LHCN-M2 (cell line): ENCODE data around the gene FOXP2. TPM values are rescaled to one million over a fixed set of nuclear protein-coding genes. Genes with fewer than 3 reads are reported as not detected.
"Not testable (repeated sequence)": the region's sequence is repeated elsewhere in the genome, so short reads cannot be mapped to it uniquely, and the experiment has no call there.

Experiments used
- DNase-seq: peaks from one replicate; pipeline ENCODE4 v3.0.0-alpha.2; 2012; ENCODE audit warnings: low read depth
- polyA plus RNA-seq: library from polyadenylated mRNA; unstranded; fragments of >200 nt; gene quantifications from one replicate; pipeline ENCODE4 v1.2.1, GENCODE V29; 2012; ENCODE audit warnings: missing spikeins
- total RNA-seq: library from RNA; depleted of rRNA; stranded (reverse); fragments of >200 nt; gene quantifications from 2 replicates; pipeline ENCODE4 v1.2.3, GENCODE V29; 2014; rRNA removed

The FOXP2 gene
- total RNA-seq, result 0.34 and 0.71 TPM in 2 replicates
- polyA plus RNA-seq, result 0.19 TPM

DNA sequence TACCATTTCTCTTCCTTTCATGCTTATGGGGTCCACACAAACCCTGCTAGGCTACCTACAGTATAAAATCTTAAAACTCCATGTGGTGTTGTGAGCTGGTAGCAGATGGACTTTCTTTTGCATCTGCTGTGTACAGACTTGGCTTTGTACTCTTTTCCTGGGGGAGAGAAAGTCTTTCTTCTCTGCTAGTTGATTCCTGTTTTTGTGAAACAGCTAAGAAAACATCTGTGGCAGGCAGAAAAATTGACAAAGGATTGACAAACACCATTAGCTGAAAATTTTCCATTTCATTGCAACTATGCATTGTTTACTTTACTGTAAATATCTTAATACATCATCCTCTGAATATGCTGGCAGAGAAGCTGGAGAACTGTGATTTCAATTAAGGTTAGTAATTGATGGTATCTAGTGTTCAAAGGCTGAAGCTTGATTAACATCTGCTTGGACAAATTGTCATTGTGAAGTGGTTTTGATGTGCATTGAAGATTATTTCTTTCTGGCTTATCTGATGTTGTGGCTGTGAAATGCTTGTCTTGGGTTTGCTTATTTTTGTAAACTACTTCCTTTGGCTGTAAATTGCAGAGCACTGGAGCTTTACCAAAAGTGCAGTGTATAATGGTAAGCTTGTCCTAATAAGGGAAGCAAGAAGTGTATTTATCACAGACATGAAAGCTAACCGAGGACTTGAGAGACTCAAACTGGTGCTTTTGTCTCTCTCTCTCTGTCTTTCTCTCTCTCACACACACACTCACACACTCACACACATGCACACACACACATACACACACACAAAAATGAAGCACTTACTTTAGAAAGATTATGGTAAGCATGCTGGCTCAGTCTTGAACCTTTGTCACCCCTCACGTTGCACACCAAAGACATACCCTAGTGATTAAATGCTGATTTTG is at the start of gene FOXP2:
Gene FOXP2, plus strand, starts transcription at position 660 of the 908 bp plus-strand sequence. CDS start 11,697 bp downstream, outside the sequence.
- peak; percentile 38 for DNase-seq

DNA sequence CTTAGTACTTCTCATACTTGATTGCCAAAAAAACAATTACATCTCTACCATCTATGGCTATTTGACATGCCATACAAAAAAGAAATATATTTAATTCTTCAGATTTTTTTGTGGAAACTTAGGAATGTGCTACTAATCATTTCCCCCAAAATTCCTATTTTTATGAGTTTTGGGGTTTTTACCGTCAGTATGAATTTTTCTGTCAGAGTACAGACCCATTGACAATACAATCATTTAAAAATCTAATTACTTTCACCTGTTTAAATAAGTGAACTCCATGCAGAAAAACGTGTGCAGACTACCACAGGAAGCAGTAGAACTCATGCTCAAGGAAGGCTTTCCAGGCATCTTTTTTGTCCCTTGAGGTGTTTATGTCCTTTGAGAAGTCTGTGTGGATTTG is 48.8 kb upstream of the FOXP2 start:
- no peak for DNase-seq

DNA sequence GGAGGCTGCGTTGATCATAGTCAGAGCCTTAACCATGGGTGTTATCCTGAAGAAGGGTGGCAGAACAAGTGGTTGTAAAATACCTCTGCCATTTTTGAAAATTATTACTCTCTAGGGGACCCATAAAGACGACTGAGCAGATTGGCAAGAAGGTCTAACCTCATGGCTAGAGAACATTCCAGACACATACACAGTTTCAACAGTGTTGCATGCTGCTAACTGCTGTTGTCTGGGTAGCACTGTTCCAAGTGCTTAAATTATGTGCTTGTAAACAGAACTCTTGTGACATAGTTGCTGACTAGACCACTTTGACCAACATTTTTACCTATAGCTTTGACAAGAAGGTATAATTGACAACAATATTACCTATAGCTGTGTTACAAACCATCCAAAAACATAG is 46.1 kb upstream of the FOXP2 start:
- DNase-seq, result no peak

DNA sequence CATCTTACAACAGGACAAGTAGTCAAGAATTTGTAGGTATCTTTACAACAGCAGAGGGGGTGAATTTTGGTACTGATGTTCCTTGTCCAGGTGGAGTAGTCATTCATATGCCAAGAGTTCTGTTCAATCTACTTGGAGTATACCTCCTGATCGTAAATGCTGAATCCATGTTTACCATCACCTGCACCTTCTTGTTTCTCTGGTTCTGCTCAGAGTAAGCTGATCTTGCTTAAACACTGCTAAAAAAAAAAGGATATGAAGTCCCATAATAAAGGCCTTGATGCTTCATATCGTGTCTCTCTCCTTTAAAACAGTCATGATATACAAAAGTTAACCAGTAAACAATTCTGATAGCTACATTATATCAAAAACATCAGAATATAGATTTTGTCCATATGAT is 45.3 kb upstream of the FOXP2 start:
- DNase-seq, result no peak

DNA sequence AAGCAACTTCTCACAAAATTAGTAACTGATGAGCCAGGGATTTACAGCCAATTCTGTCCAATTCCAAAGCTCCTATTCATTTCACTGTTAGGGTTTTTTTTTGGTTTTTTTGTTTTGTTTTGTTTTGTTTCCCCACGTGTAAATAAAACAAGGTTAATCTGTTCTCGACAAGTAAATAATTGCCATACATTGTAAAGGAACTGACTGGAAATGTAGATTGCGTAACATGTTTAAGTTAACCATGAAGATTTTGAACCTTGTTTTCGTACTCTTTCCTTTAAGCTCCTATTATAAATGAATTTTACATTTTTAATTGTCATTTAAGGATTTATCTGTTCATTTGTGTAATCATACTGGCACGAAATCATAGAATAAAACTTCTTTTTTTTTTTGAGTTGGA is 42.0 kb upstream of the FOXP2 start:
- DNase-seq, result no peak

DNA sequence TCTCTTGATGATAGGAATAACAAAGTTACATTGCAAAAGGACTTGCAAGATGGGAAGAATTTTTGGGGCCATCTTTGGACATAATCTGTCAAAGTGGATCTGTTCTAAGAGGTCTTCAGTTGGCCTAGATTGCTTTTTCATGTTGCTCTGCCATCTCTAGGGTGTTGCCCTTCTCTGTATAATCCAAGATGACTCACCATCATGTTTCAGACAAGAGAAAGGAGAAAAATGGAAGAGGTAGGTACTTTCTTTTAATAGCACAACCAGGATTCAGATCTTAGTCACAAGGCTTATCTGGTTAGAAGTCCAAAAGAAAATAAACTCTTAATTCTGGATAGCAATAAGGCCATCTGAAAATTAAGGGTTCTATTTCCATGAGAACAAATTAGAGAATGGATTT is 38.7 kb upstream of the FOXP2 start:
- DNase-seq, result peak; percentile 33

DNA sequence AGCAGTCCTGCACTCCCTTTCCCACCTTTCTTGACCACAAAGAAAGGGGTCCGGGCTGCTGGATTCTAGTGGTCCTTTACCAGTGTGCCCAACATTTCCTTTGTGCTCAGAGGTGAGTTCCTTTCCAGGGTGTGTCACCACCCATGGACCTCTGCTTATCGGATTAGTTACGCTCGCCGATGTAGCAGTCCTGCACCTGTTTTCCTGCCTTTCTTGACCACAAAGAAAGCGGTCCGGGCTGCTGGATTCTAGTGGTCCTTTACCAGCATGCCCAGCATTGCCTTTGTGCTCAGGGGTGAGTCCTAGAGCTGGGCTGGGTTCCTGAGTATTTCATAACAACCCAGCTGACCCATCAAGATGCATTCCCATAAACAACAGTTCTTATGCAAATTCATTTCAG is 30.7 kb upstream of the FOXP2 start:
- DNase-seq, result not testable (repeated sequence)

DNA sequence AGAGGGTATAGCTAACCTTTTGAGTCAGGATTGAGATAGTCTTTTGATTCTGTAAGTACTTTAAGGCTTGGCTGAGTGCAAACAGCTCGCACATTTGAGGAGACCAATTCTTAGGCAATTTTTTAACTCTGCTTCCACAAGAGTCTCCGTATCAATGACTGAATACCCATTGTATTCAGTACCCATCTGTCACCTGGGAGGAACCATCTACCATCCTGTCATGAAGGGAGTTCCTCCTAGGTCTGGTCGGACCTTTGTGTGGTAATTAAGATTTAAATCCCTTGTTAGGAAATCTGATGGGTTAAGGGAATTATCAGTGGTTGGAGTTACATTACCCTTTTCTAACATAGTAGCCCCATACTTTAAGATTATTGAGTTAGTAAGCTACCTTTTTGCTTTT is 30.3 kb upstream of the FOXP2 start:
- DNase-seq, result not testable (repeated sequence)

DNA sequence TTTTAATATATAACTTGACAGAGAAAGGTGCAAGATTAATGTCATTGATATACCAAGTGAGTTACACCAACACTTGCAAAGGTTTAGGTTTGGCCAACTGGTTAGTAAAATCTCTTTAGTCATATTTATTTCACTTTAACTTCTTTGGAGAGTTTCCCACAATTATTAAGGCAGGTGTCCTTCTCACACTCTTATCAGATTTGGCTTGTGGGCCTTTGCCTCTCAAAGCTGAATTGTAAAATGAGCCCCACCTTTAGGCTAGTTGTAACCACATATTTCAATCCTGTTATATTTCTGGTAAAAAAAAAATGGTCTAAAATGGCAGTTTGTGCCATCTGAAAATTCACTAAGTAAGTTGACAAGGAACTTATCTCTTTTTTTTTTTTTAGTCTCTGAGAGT is 26.6 kb upstream of the FOXP2 start:
- DNase-seq, result no peak

DNA sequence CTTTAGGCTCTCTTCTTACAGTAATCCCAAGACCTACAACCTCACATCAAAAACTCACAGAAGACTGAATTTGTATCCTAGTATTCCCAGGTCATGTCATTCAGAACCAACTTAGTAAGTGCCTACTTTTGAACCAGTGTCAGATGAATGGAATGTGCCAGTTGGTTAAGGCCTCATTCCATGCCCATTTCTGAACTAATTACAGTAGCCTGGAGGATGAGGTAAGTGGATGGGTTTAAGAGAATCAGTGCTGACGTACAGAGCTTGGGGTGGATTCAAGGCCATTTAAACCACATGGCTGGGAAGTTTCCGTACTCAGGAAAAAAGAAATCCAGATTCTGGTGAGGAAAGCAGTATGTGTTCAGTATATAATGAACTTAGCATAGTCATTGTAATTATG is 21.9 kb upstream of the FOXP2 start:
- peak; percentile 81 for DNase-seq

DNA sequence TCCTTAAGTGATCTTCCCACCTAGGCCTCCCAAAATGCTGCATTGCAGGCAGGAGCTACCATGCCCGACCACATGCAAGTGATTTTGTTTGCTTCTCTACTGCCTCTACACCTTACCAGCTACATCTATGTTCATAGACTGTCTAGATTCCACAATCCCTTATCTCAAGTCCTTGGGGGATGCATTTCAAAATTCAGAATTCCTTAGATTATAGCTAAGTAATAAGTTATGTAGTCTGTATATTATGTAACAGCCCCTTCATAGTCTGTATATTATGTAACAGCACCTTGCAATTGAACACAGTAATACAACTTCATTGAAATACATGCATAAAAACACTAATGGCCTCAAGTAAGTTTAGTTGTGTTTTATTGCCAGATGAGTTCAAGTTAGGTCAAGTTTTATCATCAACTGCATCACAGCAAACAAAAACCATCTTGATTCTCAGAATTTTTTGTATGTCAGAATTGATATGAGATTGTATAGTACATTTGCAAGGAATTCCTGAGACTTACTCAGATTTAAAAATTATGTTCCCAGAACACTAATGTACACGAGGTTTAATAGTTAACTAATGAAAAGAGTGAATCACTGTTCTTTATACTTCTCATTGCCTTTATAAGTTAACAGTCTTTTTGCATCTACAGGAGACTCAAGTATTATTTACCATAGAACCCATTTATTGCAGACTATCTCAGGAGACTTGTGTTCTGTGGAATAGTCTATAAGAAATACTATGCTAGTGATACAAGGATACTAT is 11.6 kb upstream of the FOXP2 start:
- DNase-seq, result no peak

DNA sequence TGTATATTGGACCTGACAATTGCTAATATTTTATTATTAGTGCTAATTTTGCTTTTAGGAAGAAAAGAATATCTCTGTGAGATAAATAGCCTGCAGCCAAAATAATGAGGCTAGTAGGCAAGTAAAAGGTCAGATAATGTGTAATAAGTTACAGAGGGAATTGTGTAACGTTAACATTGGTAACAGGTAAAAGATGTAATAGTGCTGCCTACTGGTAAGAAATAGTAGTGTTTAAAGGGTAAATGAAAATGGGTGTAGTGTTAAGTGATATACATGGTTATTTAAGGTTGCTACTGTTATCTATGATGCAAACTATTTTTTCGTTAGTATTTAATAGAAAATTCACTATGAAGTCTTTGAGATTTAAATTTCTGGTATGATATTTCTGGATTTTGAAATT is 9.2 kb upstream of the FOXP2 start:
- DNase-seq, result peak; percentile 32

DNA sequence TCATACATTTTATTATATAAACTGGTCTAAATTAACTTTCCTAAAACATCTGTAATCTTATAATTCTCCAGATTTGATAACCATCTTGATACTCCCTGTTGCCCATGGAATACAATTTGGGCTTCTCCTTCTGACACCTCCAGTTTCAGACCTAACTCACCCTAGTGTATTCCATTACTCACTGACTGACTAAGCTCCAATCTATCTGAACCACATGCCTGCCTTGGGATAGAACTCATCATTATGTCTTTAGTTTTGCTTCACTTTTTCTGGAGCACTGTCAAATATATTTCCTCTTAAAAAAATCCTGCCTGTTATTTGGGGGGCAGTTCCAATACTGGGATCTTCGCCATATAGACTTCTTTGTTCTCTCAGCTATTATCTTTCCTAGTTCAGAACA is 4.9 kb upstream of the FOXP2 start:
- peak; percentile 60 for DNase-seq

DNA sequence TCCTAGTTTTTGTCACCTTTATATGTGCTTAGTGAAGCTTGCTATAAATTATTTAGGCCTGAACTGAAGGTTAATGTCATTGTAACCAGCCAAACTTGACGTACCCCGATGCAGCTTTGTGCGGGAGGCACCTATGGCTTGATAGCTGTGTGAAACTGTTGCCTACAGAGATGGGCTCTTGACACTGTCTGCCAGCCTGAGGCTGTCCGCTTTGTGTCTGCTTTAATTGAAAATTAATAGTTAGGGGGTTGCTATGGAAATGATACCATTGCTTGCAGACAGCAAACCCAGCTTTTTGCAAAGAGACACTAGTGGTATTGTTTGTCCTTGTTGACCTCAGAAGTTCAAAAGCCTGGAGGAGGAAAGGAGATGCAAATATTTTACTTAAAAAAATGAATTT is 2.1 kb upstream of the FOXP2 start:
- DNase-seq, result no peak

DNA sequence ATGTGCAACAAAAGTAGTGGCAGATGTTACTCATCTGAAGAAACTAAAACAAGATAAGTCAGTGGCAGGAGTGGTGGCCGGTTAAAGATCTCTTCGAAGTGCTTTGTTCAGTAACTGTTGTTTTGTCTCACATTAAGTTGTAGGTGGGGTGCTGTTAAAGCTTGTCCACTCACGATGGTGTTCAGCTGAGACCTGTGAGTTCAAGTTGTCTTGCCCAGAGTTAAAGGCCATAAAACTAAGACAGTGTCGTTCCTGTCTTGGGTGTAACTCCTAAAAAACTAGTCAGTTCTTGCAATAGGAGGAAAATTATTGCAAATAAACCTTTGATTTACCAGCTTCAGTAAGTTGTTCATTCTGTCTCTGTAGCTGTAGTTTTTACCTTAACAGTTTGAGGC is 857 bp upstream of the FOXP2 start:
- DNase-seq, result no peak

DNA sequence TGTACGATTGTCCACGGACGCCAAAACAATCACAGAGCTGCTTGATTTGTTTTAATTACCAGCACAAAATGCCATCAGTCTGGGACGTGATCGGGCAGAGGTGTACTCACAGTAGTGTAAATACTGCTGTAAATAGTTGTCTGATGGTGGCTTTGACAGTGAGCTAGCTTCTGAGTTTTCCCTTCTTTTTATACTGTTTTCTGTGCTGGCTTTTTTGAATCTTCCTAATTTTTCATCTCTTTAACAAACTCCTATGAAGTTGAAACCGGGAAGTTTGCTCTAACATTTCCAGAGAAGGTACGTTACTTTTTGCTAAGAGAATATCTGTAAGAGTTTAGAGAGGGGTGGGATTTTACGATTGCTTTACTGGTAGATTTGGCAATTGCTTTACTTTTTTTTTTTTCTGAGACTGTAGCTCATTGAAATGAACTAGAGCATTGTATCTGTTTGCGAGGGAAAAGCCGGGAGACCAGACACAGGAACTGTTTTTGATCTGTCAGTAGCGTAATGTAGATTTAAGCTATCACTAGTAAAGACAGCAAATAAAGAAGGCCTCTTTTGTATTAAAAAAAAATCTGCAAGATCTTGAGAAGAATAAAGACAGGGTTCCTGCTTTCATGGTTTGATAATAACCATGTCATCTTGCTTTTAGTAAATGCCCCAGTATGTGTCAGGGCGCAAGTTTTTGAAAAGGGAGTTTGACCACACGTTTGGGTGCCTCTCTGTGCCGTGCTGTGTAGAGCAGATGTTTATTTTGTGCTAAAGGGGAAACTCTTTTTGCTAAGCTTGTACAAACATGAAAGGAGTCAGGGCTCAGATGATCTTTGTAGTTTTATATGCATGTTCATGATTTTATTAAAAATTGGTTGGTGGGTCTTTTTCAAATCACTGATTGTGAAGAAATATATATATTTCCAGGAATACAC is 712 bp downstream of the FOXP2 start:
- DNase-seq, result no peak

DNA sequence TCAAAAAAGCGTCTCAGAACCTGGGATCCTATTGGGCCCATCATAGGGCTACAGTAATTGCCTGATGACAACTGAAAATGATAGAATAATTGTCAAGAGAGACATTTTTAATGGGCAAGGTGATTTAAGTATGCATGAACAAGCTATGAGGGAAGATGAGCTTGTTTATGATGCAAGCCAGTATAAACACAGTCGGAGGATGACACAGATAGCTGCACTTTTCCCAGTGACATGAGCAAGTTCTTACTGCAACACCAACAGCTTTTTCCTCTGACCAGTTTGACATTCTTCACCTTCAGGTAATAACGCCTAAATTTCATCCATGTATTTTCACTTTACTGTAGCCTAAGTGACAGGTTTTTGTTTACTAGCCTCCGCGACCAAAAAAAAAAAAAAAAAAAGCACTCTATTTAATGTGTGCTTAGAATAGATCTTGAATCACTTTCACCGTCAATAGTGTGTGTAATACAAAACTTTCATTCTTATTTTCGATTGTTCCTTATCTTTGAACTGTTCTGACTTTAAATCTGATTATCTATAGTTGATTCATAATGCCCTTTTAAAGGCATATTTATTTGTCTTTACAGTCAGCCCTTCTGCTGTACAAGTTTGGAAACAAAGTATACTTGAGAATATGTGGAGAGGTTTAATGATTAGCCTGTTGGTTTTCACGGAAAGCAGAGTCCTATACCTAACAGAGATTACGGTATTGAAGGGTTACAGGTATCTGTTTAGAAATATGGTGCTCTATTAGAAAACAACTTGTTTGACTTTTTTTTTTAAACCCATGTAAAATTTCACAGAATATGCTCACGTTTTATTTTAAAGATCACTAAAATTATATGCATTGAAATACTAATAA is 1.7 kb downstream of the FOXP2 start:
- DNase-seq, result no peak

DNA sequence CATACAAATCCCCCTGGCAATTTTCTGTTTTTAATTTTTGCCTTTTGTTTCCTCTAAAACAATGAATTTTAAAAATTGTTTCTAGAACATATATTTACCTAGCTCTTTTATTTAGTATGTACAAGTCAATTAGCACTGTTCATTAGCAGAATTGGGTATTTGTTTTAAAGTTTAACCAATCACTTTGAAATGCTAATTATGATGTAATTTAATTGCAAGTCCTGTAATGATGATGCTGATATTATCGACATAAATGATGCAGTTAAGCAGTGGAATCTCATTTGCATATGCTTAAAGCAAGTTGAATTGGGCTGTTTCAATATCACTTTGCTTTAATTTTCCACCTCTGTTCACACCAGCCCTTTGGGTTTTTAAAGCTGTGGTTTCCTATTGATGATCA is 2.7 kb downstream of the FOXP2 start:
- no peak for DNase-seq

DNA sequence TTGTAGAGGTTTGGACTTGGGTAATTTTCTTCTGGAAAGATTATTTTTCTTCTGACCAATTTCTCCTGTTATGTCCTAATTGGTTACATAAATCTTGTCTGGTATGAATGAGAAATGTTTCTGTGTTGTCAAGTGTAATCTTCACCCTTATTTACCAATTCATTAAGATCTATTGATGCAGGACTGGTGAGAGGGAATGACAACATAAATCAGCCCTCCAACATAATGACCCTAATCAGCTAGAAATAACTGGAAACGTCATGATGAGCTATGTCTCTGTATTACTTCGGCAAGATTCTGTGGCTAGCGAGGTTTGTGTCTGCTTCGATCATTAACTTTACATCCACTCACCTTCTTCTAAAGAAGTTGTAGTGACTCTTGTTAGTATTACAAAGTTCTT is 3.5 kb downstream of the FOXP2 start:
- no peak for DNase-seq

DNA sequence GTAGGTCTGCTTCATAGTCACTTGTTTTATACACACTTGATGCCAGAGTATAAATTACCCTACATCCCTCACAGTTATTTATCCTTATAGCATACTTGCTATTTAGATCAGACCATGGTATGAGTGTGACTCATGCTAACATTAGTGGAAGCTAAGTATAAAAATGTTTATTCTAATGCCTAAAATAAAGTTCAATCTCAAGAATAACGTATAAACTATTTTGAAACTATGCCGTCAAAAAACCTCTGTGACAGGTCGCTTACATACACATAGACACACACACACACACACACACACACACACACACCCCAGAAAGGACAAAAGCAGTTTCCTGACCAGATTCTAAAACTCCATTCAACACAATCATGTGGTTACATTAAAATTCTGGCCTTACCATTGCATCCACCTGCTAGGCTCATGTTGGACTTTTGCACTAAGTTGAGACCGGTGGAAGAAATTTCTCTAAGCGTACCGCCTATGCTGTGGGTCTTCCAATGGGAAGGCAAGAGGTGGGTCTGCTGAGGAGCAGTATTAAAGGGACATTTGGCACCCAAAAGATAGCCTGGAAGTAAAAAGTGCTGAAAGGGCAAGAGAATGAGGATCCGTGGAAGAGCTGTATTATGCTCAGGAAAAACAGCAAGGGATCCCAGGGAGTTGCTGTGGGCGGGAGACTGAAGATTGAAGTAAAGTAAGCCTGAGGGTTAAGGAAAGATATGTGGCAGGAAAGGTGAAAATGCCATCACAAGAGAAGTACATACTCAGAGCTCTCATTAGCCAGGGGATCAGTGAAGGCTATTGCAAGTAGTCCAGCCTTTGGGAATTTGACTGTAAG is 5.0 kb downstream of the FOXP2 start:
- no peak for DNase-seq
